SK-MEL-5 (cell line): ENCODE data around the gene BCCIP. TPM values are rescaled to one million over a fixed set of nuclear protein-coding genes. Genes with fewer than 3 reads are reported as not detected.
A peak's percentile ranks its signal among the peaks of the same experiment; 100 is the strongest.

Experiments used
- DNase-seq: peaks from one replicate; pipeline ENCODE4 v3.0.0-alpha.2; 2016; ENCODE audit warnings: low read depth, low spot score
- in situ Hi-C: cut with HindIII; loops from 2 replicates; pipeline ENCODE4 v1.10.0; 2016; ENCODE audit warnings: low sequenced_read_pairs, high pct_unique_total_duplicates, low pct_unique_long_range_greater_than_20kb
- total RNA-seq: library from RNA; depleted of rRNA; stranded (reverse); fragments of >200 nt; shearing (Covaris generic); gene quantifications from 2 replicates; pipeline ENCODE4 v1.2.3, GENCODE V29; 2014

Gene BCCIP
- total RNA-seq, 1 experiment from 2014 or later = 44.0 TPM

DNA sequence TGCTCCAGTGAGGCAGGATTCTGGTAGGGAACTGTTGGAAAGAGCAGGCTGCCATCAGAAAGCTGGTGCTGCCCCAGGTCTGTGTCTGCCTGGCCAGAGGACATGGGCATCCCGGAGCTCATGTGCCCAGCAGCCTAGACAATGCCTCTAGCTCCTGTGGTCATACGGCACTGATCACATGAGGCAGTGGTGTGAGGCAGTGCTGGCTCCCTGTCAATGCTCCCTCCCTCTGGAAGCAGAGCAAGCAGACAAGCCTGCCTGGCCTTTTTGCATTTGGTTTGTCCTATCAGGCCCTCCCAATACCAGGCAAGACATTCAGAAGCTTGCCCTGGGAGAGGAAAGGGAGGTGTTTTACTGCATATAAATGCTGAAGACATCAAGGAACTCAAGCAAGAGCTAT lies 28.2 kb upstream of the BCCIP start:
- in situ Hi-C loops = no loop called here
- peak; percentile 59 for DNase-seq

DNA sequence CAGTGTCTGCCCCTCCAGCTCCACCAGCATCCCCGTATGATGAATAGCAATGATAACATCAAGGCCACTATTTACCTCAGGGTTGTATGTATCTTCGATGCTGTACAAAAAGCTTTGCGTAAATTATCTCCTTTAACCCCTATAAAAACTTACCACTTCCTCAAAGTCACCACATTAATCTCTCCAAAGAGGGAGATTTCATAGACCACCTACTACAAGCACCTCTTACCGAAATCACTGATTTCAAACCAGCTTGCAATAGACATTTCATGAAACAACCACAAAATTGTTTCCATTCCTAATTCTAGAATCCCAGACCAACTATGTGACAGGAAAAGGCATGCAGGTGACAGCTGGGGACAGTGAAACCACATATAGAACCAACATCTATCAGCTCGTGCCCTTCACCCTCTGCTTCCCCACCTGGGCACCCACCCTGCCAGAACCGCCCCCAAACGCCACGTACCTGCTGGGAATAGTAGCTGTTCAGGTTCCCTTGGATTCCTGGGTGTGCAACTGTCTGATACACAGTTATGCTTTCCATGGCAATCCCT lies 27.6 kb upstream of the BCCIP start:
- in situ Hi-C loops = no loop called here
- DNase-seq = no peak

DNA sequence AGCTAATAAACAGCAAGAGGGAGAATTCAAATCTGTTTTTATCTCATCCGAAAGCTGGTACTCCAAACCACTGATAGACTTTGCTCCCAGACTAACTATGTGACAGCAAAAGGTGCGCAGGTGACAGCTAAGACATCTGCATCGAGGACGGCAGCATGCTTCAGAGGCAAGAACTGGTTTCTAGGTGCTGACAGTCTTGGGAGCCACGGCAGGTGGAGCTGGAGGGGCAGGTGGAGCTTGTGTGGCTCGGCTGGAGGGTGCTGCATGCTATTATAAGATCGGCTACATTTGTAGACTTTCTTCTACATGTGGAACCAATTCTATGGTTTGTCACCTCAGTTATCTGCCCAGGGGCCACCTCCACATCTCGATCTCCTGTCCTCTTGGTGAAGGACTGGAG lies 25.9 kb upstream of the BCCIP start:
- no peak for DNase-seq
- in situ Hi-C loops = no loop called here

DNA sequence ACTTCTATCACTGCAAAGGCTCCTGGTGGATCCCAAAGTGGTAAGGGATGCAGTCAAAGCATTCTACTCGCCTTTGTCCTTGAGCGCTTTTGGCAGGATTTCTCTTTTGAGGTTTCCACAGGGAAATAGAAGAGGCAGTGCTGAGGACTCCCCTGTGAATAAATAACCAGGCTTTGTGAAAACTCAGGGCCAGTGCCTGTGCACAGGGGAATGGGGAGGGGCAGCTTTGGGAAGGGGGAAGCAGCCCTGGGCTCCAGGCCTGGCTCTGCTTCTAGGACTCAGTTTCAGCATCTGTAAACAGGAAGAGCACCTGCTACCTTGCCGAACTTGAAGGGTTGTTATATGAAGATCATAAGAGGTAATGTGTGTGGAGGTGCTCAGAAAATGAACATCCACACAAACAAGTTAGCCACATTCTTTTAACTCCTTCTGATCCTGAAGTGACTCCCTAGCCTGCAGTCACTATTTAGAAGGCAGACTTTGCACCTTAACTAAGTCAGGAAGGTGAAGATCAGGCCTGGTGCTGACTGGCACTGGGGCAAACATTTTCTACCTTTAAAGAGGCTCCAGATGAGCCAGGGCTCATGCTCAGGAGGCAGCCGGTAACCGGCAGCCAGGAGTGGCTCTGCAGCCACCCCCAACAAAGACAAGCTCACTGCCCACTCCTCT lies 25.2 kb upstream of the BCCIP start:
- DNase-seq = no peak
- in situ Hi-C loops = no loop called here

DNA sequence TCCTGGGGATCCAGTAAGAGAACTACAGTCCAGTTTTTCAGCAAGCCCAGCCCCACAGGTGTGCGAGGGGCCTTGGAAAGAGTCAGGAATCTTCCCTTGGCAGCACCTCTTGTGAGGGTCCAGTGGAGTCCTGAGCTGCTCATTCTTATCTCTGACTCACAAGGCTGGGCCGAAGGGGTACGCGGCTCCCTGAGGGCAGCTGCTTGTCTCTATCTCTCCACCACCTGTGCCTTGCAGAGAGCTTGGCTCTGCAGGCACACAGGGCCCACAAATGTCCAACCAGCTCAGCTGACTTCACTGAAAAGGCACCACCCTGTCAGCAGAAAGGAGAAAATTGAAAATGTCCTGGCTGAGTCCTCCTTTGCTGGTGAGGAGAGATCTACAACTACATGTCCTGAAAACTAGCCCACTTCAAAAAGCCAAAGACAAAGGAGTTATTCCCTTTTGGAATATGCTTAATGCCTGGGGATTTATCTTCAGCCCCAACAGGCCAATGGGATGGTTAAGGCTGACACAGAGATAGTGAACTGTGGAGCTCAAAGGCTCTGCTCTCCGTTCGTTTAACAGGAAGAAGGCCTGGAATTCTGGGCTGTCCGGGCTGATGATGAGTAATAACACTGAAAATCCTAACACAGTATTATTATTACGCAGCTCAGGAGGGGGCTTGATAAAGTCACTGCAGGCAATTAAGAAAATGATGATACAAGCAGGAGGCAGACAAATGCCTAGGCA lies 23.7 kb upstream of the BCCIP start:
- in situ Hi-C loops = no loop called here
- DNase-seq = no peak

DNA sequence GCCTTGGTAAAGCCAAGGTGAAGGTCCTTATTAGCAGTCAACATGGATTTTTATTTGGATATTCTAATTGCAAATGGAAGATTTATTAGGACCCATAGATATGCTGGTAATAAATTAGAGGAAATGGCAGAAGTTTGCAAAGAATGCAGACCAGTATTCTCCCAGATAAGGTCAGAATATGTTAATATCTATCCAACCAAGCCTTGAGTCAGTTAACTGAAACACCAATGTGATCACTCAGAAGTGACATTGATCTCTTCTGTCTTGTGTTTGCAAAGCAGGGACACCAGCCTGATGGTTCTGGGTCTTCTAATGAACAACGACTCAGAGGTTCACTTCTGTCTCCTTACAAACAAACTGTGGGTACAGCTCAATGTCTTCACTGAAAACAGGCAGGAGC lies 21.8 kb upstream of the BCCIP start:
- DNase-seq = no peak
- in situ Hi-C loops = no loop called here

DNA sequence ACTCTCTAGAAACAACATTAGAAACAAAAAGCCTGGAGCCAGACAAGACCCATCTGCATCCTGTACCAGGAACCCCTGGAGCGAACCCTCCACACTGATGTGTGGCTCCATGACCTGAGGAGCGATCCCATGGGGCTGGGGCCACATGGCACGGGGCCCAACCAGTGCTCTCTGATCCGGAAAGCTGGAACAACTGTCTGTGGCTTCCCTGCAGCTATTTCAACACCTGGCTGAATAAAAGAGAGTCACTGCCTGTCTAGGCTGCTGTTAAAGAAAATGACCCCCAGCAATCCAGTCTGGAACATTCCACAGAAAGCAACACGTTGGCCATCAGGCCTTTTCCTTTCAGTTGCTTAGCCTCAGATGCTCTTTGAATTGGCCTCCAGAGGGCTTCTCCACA lies 21.2 kb upstream of the BCCIP start:
- in situ Hi-C loops = no loop called here
- DNase-seq = no peak

DNA sequence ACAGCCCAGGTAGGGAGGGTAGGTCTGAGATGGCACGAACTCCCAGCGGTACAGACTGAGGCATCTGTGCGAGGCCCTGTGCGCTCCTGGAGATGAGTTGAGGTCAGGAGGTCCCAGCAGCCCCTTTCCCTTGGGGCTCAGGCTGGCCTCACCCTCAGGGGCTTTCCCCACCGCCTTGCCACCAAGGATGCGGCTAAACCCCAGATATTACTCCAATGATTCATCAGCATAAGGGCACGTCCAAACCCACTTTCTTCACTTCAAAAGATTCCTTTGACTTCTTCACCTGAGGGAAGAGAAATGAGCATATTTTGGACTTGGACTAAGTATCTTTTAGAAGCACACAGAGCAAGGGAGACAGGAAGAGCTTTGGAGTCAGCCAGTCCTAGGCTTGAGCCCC lies 20.6 kb upstream of the BCCIP start:
- DNase-seq = no peak
- in situ Hi-C loops = no loop called here

DNA sequence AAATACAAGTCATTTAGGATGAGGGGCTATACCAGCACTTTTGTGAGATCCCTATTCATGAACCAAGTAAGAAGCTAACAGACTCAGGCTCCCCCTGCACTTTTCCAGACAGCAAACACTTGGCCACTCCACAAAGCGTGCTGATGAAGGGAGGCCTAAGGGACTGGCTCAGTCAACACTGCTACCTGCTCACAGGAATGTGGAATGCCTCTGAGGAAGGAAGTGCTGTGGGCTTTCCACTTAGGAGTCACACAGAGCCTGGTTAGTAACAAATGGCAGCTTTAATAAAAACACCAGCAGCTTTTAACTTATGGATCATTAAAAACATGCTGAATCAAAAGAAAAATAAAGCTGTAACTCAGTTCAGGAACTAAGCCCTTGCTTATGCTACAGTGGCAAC lies 15.3 kb upstream of the BCCIP start:
- in situ Hi-C loops = no loop called here
- DNase-seq = no peak

DNA sequence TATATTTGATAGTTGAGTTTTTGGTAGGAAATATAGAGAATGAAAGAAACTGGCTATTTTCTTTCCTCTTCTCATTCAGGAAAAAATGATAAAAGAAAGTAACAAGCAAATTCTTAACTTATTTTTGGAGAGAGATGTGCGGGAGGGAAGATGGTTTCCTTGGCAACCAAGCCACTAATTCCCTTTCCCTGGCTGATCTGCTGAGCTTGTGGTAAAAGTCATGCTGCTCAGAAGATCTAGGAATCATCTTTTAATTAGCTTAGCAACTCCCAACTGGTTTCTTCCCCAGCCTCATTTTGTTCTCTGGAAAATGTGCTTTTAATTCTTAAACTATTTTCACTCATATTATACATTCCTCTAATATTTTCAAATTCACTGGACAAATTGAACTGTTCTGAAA lies 12.1 kb upstream of the BCCIP start:
- in situ Hi-C loops = no loop called here
- DNase-seq = no peak

DNA sequence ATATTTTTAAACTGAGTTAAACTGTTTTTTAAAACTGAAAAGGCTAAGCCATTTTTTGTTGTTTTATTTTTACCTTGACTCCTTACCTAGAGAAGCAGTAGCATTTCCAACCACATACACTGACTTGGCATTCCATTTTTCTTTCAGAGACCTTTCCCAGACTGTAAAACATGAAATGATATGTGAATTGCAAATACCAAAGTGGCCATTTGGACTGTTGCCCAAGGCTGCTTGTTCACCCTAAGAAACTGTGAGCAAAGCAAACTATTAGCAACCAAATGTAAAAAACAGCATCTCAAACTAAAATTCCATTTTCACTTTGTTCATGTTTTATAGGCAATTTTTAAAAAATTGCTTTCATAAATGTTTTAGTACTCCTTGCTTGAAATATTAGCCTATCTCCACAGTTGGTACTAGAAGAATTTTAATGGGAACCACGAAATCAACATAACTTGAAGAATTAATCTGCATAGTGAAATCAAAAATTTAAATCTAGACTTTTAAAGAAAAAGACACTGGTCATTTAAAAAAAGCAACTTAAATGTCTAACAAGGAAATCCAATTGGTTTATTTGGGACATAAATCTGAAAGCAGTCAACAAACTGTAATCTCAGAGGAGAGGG lies 11.1 kb upstream of the BCCIP start:
- DNase-seq = no peak

DNA sequence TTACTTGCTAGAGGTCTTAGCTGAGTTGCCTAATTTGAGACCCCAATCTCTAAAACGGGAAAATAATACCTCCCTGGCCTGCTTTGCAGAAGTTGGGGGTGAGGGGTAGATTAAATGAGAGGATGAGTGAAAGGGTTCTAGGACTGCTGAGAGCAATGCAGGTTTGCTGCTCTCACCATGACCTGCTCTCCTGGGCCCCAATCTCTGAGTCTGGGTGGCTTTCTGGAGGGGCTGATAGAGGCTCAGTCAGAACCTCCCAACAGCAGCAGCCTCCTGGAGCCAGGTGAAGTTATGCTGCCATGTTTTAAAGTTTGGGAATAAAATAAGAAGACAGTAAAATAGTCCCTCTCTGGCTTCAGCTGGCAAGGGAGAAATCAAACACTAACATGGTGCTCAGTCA lies 7.6 kb upstream of the BCCIP start:
- in situ Hi-C loops = no loop called here
- no peak for DNase-seq

More for the DNA sequence above, 11.1 kb upstream of the BCCIP start:
- in situ Hi-C loops = no loop called here

DNA sequence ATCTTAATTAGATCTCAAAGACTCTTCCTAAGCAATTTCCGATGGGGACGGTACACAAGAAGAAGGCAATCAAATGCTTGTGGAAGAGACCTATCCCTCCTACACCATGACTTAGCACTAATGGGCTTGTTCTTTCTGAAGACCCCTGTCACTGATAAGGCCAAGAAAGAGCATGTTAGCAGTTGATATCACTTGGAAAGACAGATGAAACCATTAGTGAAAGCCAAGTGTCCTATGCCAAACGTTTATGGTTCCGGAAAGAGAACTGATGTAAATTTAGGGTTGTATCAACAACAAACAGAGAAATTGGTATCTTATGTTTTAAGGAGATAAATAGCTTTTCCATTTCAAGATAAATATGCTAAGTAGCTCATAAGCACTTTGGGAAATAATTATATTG lies 6.8 kb upstream of the BCCIP start:
- in situ Hi-C loops = no loop called here
- DNase-seq = no peak

DNA sequence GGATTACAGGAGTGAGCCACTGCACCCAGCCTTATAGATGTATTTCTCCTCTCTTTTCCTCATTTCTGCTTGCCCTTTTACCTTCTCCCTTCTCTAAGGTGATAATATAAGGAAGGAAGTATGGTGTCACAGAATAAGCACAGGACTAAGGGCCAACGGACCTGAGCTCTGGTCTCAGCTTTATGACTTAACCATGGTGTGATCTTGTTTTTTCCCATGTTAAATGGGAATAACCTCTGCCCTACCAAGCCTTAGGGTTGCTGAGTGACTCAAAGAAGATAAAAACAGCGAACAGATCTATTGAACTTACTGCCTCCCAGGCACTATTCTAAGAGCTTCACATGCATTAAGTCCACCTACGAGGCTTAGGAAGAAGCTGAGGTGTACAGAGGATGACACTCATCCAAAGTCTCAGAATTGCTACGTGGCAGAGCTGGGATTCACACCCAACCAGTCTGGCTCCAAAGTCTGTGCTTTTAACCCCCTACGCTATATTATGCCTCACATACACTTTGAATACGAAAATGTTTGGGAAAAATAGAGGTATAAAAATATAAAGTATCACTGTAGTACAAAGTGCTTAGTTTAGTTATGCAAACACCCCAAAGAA lies 5.9 kb upstream of the BCCIP start:
- in situ Hi-C loops = no loop called here
- no peak for DNase-seq

DNA sequence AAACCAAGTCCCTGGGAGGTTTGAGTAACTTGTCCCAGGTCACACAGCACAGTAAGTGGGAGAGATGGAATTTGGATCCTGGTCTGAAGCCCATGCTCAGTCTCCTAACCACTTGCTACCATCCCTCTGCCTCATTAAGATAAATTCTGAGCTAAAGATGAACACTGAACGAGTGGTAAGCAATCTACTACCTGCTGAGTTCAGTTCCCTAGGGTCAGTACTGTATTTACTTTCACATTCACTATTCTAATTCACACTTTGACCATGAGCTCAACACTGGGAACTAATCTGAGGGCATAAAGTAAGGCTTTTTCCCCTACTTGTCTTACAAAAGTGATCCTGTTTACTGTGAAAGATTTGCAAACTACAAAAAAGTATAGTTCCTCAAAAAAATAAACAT lies 2.6 kb upstream of the BCCIP start:
- in situ Hi-C loops = no loop called here
- no peak for DNase-seq

DNA sequence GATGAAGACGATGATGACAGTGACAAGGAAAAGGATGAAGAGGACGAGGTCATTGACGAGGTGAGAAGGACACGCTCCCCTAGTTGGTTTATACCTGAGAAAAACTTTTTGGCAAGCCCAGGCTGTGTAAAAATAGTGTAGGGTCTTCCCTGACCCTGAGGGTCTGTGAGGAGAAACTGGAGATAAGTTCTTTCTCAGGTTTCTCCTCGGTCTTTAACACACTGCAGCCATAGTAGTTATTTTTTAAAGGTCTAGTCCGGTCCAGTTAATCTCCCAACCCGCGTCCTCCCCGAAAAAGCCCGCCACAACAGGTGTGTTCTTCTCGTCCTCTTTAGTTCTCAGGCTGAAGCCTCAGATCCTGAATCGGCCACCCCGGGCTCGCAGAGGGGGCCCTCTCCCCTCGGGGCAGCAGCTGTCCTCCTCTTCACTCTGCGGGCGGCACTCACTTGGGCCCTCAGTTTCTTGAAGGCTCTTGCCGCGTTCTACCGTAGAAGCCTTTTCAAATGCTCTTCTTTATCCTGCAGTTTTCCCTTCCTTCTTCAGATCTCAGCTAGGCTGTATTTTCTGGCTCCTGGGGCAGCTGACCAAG lies 411 bp downstream of the BCCIP start:
- in situ Hi-C loops = no loop called here
- peak; percentile 1 for DNase-seq

DNA sequence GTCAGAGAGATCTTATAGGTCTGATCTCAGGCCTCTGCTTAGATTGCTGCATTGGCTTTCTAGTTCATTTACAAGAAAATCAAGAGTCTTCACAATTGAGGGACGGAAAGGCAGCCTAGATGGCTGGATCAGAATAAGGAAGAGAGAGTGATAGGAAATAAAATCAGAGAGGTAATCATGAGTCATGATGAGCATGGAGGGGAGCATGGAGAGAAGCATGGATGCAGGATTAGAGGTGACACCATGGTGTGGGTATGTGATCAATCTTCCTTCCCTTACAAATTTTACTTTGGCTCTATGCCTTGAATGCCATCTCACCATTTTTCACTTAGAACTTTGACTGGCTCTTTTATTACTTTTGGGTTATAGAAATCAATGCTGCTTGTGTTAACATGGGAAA lies 1.4 kb downstream of the BCCIP start:
- in situ Hi-C loops = no loop called here
- DNase-seq = no peak

DNA sequence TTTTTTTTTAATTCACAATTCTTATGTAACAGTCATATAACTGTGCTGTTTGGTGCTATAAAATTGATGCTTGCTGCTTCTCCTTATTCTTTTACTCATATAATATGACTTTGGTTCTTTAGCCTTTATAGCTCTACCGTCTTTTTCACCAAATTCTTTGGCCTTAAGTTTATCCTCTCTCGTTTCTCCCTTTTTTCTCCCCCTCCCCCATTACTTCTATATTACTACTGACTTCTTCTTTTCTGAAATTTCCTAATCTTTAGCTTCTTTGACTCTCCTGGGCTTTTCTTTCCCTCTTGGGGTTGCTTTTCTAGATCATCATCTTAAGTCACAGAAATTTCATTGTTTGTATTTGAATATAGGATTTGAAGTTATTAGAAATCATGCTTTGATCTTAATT lies 3.8 kb downstream of the BCCIP start:
- no peak for DNase-seq
- in situ Hi-C loops = no loop called here
